Inflammatory macrophage treated with lipopolysaccharide for 1 hour (primary cell): ENCODE results near the gene CD3E.

Source experiments
- DNase-seq, 2 donors: peaks; one replicate each; pipeline ENCODE4 v3.0.0-alpha.2; 2020 to 2022

The CD3E gene

GRCh38 chr11:118304568-118305248 lies at the start of gene CD3E:
TSS of gene CD3E (plus strand) at chr11:118304730. CDS start at chr11:118304953, 223 bp downstream.
- no peak for DNase-seq

GRCh38 chr11:118258410-118258809 lies 46.1 kb upstream of the CD3E start:
- no peak for DNase-seq

- DNase-seq: no peak
Measured at GRCh38 chr11:118259138-118259537, 45.4 kb upstream of the CD3E start.

GRCh38 chr11:118260353-118260752 lies 44.2 kb upstream of the CD3E start:
- no peak for DNase-seq

- no peak for DNase-seq
Measured at GRCh38 chr11:118263112-118263511, 41.4 kb upstream of the CD3E start.

- no peak for DNase-seq
Measured at GRCh38 chr11:118263695-118264568, 40.6 kb upstream of the CD3E start, which contains the start of gene MPZL2. TSS of gene MPZL2 (minus strand) at chr11:118264297. CDS start at chr11:118264153, 144 bp downstream.

GRCh38 chr11:118264569-118265465 lies 39.7 kb upstream of the CD3E start:
- DNase-seq: no peak

- no peak for DNase-seq
Measured at GRCh38 chr11:118265954-118266353, 38.6 kb upstream of the CD3E start.

GRCh38 chr11:118267486-118267885 lies 37.0 kb upstream of the CD3E start:
- no peak for DNase-seq

GRCh38 chr11:118272001-118272400 lies 32.5 kb upstream of the CD3E start:
- no peak for DNase-seq

- DNase-seq: no peak
Measured at GRCh38 chr11:118274186-118274585, 30.3 kb upstream of the CD3E start.

- DNase-seq: no peak
Measured at GRCh38 chr11:118275176-118275575, 29.4 kb upstream of the CD3E start.

- no peak for DNase-seq
Measured at GRCh38 chr11:118276422-118276821, 28.1 kb upstream of the CD3E start.

GRCh38 chr11:118277312-118277711 lies 27.2 kb upstream of the CD3E start:
- no peak for DNase-seq

GRCh38 chr11:118281284-118281683 lies 23.2 kb upstream of the CD3E start:
- DNase-seq: peak in 1 of 2 donors; percentile 12

- no peak for DNase-seq
Measured at GRCh38 chr11:118282606-118283005, 21.9 kb upstream of the CD3E start.

GRCh38 chr11:118283037-118283636 lies 21.4 kb upstream of the CD3E start:
- DNase-seq: no peak

GRCh38 chr11:118283756-118284350 lies 20.7 kb upstream of the CD3E start:
- DNase-seq: no peak

GRCh38 chr11:118286545-118286944 lies 18.0 kb upstream of the CD3E start:
- no peak for DNase-seq

- no peak for DNase-seq
Measured at GRCh38 chr11:118287006-118287405, 17.5 kb upstream of the CD3E start.

GRCh38 chr11:118289401-118289800 lies 15.1 kb upstream of the CD3E start:
- DNase-seq: no peak

- DNase-seq: peak; percentile 58 to 80
Measured at GRCh38 chr11:118290923-118291322, 13.6 kb upstream of the CD3E start.
